IPS-20b (cell line): ENCODE data around the gene LINGO3.

ENCODE experiments used
- H3K27ac ChIP-seq: one replicate; pipeline ENCODE4 v1.5.1; 2013; ENCODE audit warnings: low read length
- H3K27me3 ChIP-seq: 2 replicates; pipeline ENCODE4 v1.6.1; 2013; ENCODE audit warnings: mild to moderate bottlenecking, low read length, inconsistent platforms; ENCODE audit not compliant: insufficient read depth
- H3K36me3 ChIP-seq: 2 replicates; pipeline ENCODE4 v1.6.1; 2013; ENCODE audit warnings: low read depth, mild to moderate bottlenecking, inconsistent platforms, low read length, moderate library complexity; ENCODE audit not compliant: insufficient read depth
- H3K4me1 ChIP-seq: 2 replicates; pipeline ENCODE4 v1.6.1; 2013; ENCODE audit warnings: mild to moderate bottlenecking, control low read depth, inconsistent platforms, low read length, moderate library complexity; ENCODE audit not compliant: insufficient read depth
- H3K4me3 ChIP-seq: 2 replicates; pipeline ENCODE4 v1.5.1; 2013; ENCODE audit warnings: mild to moderate bottlenecking, low read length, inconsistent platforms
- H3K9ac ChIP-seq: 2 replicates; pipeline ENCODE4 v1.6.1; 2013; ENCODE audit warnings: low read depth, mild to moderate bottlenecking, inconsistent platforms, low read length, moderate library complexity
- H3K9me3 ChIP-seq: 2 replicates; pipeline ENCODE4 v1.6.1; 2013; ENCODE audit warnings: mild to moderate bottlenecking, low read depth, low read length, inconsistent platforms; ENCODE audit not compliant: insufficient read depth

LINGO3 gene

DNA sequence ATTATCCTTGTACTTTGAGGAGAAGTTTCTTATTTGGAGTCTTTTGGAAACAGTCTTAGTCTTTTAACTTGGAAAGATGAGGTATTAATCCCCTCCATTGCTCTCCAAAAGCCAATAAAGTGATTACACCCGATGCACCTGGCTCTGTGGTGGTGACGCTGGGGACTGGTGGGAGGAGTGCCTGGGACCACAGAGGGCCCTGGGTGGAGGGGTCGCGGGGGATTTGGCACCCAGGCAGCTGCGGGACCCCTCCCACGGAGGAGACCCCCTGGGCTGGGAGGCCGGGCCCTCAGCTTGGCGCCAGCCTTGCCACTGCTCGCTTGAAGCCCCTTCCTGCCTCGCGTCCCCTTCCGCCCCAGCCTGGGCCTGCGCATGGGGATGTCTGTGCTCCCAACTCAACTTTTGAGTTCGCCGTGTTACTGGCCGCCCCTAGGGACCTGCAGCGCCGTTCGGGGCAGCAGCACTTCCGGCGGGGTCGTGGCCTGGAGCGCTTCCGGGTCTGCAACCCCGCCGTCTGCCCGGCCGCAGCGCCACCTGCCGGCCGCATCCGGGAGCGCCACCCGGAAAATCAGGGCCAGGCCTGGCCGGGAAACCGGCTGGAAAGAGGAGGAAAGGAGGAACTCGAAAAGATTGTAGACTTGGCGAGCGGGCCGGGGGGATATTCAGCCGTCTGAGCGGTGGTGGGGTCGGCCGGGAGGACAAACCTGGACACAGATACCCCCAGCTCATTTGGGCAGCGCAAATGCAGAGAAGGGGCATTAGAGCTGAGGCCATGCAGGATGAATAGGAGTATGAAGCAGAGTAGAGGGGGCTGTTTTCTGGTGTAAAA, 34.4 kb downstream of the LINGO3 start:
- Histone ChIP-seq H3K4me1 (no peaks in the 10 kb centered on the region), H3K9ac (peak overlapping the region; percentile 56), H3K36me3 (peaks cover 26% of the 10 kb centered on the region), H3K27me3 (no peaks in the 10 kb centered on the region), H3K9me3 (no peaks in the 10 kb centered on the region), H3K27ac (no peak overlapping the region), H3K4me3 (peak overlapping the region; percentile 56)

- peaks cover 26% of the 10 kb centered on the region for H3K36me3 ChIP-seq
- H3K4me1 ChIP-seq: no peaks in the 10 kb centered on the region
- no peaks in the 10 kb centered on the region for H3K27me3 ChIP-seq
- no peak overlapping the region for H3K27ac ChIP-seq
- peak overlapping the region; percentile 95; the same call in 1 of the 2 replicates for H3K9ac ChIP-seq
- peak overlapping the region; percentile 89 for H3K4me3 ChIP-seq
- H3K9me3 ChIP-seq: no peaks in the 10 kb centered on the region
Observed at GRCh38 chr19:2271234-2272103, 36.5 kb downstream of the LINGO3 start.

- no peaks in the 10 kb centered on the region for H3K27me3 ChIP-seq
- no peaks in the 10 kb centered on the region for H3K9me3 ChIP-seq
- H3K27ac ChIP-seq: no peak overlapping the region
- H3K36me3 ChIP-seq: peaks cover 26% of the 10 kb centered on the region
- no peaks in the 10 kb centered on the region for H3K4me1 ChIP-seq
- peak overlapping the region; percentile 95 for H3K9ac ChIP-seq
- peak overlapping the region; percentile 89 for H3K4me3 ChIP-seq
Observed at GRCh38 chr19:2270423-2271233, 37.3 kb downstream of the LINGO3 start.

DNA sequence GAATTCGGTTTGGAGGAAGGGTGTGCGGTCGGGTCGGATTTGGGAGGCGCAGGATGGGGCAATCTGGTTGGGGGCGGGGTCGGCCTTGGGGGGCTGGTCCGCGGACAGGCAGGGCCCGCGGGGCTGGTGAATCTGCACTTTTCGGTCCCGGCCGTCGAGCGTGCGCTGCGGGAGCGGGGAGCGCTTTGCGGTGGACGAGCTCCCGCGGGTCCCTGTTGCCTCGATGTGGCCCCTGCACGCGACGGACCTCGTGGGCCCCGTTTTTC, 37.9 kb downstream of the LINGO3 start:
- no peaks in the 10 kb centered on the region for H3K4me1 ChIP-seq
- H3K27ac ChIP-seq: peak overlapping the region; percentile 91
- no peaks in the 10 kb centered on the region for H3K27me3 ChIP-seq
- no peaks in the 10 kb centered on the region for H3K9me3 ChIP-seq
- H3K9ac ChIP-seq: peak overlapping the region; percentile 95
- H3K36me3 ChIP-seq: peaks cover 26% of the 10 kb centered on the region
- H3K4me3 ChIP-seq: peak overlapping the region; percentile 89

GRCh38 chr19:2269244-2270156, 38.5 kb downstream of the LINGO3 start:
- Histone ChIP-seq H3K4me1 (no peaks in the 10 kb centered on the region), H3K9me3 (no peaks in the 10 kb centered on the region), H3K27ac (peak overlapping the region; percentile 91), H3K4me3 (peak overlapping the region; percentile 89), H3K27me3 (no peaks in the 10 kb centered on the region), H3K36me3 (peaks cover 26% of the 10 kb centered on the region), H3K9ac (peak overlapping the region; percentile 95)

- Histone ChIP-seq H3K4me1 (no peaks in the 10 kb centered on the region), H3K9ac (peak overlapping the region; percentile 87; the same call in 1 of the 2 replicates), H3K36me3 (peaks cover 23% of the 10 kb centered on the region), H3K27ac (peak overlapping the region; percentile 74), H3K9me3 (no peaks in the 10 kb centered on the region), H3K4me3 (peak overlapping the region; percentile 86), H3K27me3 (no peaks in the 10 kb centered on the region)
Observed at GRCh38 chr19:2268861-2269243, 39.1 kb downstream of the LINGO3 start.

DNA sequence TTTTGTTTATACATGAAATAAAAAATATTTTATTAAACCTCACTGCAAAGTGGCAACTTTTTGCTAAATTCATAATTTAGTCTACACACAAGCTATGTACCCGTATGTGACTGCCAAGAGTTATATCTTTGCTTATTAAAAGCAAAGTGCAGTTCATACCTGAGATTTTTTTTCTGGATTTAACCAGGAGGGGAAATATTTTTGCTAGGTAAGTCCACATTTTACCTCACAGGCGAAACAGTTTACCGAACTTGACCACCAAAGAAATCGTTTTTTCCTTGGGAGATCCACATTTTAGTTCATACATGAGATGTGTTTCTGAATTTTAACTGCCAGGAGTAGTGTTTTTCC, 39.5 kb downstream of the LINGO3 start:
- Histone ChIP-seq H3K4me1 (no peaks in the 10 kb centered on the region), H3K36me3 (peaks cover 23% of the 10 kb centered on the region), H3K9me3 (no peaks in the 10 kb centered on the region), H3K9ac (peak overlapping the region; percentile 87; the same call in 1 of the 2 replicates), H3K4me3 (peak overlapping the region; percentile 86), H3K27me3 (no peaks in the 10 kb centered on the region), H3K27ac (no peak overlapping the region)

DNA sequence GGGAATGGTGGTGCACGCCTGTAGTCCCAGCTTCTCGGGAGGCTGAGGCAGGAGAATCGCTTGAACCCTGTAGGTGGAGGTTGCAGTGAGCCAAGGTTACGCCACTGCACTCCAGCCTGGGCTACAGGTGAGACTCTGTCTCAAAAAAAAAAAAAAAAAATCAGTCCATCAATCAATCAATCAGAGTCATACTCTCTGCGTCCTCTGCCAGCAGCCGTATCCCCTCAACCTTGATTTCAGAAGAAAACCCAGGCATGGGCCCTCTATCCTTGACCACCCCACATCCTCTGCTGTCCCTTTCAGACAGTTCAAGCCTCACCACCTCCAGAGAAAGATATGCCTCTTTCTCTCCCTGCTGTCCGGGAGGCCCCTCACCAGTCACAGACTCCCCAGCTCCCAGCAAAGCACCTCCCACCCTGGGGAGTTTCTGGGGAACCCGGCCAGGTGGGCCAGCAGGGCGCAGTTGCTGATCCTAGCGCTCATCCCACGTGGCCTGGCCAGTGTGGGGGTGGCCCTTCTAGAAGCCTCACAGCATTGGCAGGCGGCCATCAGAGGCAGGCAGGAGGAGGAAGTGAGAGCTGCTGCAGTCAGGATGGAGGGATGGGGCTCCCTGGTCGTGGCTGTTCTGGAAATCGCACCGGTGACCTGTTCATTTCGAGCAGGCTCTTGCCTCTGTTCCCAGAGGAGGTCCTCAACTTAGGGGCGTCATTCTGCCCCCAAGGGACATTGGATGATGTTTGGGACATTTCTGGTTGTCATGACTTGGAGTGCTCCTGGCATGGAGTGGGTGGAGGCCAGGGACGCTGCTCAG, 41.6 kb downstream of the LINGO3 start:
- Histone ChIP-seq H3K4me1 (no peaks in the 10 kb centered on the region), H3K9ac (no peak overlapping the region), H3K4me3 (no peak overlapping the region), H3K27me3 (no peaks in the 10 kb centered on the region), H3K27ac (no peak overlapping the region), H3K9me3 (no peaks in the 10 kb centered on the region), H3K36me3 (peaks cover 3% of the 10 kb centered on the region)

DNA sequence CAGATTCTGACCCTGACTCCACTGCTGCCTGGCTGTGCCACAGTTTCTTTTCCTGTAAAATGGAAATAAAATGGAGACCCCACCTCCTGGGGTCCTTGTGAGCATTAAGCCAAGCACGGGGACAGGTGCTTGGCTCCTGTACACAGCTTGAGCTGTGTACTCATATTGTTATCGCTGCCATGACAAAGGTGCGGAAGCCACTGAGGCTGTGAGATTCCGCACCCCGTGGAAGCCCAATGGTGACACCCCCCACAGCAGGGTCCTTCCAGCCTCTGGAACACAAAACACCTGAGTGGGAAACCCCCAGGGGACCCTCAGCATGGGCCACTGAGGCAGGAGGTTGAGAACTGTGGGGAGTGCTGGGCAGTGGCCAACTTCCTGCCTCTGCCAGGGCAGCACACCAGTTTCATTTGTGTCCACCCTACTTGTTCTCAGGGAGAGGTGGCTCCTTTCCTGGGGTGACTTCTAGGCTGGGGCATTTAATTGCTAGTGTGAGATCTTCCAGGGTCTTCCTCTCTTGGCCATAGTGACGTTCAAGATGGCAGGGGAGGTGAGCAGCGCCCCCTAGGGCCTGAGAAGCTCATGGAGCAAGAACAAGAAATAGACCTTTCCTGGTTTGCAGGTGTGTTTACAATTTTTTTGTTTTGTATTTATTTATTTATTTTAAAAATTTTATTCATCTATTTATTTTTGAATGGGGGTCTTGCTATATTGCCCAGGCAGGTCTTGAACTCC, 46.3 kb downstream of the LINGO3 start:
- Histone ChIP-seq H3K36me3 (no peaks in the 10 kb centered on the region), H3K27ac (no peak overlapping the region), H3K27me3 (no peaks in the 10 kb centered on the region), H3K4me1 (no peaks in the 10 kb centered on the region), H3K4me3 (no peak overlapping the region), H3K9me3 (no peaks in the 10 kb centered on the region), H3K9ac (no peak overlapping the region)

DNA sequence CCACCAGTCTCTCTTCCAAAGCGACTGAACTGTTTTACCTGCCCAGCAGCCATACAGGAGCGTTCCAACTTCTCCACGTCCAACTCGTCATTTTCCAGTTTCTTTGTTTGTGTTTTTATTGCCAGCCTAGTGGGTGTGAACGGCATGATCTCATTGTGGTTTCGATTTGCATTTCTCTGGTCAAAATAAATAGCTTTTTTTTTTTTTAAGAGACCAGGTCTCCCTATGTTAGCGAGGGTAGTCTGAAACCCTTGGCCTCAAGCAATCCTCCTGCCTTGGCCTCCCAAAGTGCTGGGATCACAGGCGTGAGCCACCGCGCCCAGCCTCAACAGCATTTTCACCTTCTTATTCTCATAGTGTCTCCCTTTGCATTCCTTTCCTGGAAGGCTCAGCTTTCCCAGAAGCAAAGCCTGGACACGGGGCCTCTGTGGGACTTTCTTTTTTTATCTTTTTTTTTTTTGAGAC, 47.6 kb downstream of the LINGO3 start:
- no peak overlapping the region for H3K9ac ChIP-seq
- no peak overlapping the region for H3K4me3 ChIP-seq

More for the DNA sequence above, 47.6 kb downstream of the LINGO3 start:
- no peaks in the 10 kb centered on the region for H3K4me1 ChIP-seq
- no peaks in the 10 kb centered on the region for H3K9me3 ChIP-seq
- H3K27me3 ChIP-seq: no peaks in the 10 kb centered on the region
- H3K27ac ChIP-seq: no peak overlapping the region
- H3K36me3 ChIP-seq: no peaks in the 10 kb centered on the region
